Renal cortex interstitium (tissue), 3 donors: Measurements from ENCODE around the gene SNAPC1. TPM values are rescaled to one million over a fixed set of nuclear protein-coding genes. Genes with fewer than 3 reads are reported as not detected.

Source experiments
- polyA plus RNA-seq, 3 donors: library from polyadenylated mRNA; unstranded; fragments of 120-200 nt; gene quantifications; one replicate each; pipeline ENCODE4 v1.2.1, GENCODE V29; 2013; ENCODE audit not compliant: insufficient read length in 3 of 3

The SNAPC1 gene
- polyA plus RNA-seq, 3 donors, result 12.6 to 14.1 (median 13.2) TPM

Other genes with a start within 250 kb of the SNAPC1 start
- gene HIF1A, start 66.9 kb upstream of the SNAPC1 start, polyA plus RNA-seq, result 100 to 1,000 TPM; 155 to 165 (median 160) TPM
- gene SYT16, start 50.3 kb downstream of the SNAPC1 start, polyA plus RNA-seq, result 1 to 10 TPM; 1.1 to 1.2 (median 1.1) TPM